Activated CD8-positive, alpha-beta memory T cell treated with anti-CD3 and anti-CD28 coated beads for 48 hours (primary cell): ENCODE results near the gene PTPRN2.
"Not testable (repeated sequence)": the region's sequence is repeated elsewhere in the genome, so short reads cannot be mapped to it uniquely, and the experiment has no call there.

Source experiments
- DNase-seq, 3 experiments: peaks; one replicate each; pipeline ENCODE4 v3.0.0-alpha.2; 2020; ENCODE audit warnings: low read depth in 2 of 3, low spot score in 2 of 3

The PTPRN2 gene

GRCh38 chr7:158203948-158204347, 383.7 kb downstream of the PTPRN2 start:
- DNase-seq = not testable (repeated sequence)

- DNase-seq = no peak
These were observed 393.2 kb downstream of the PTPRN2 start for GRCh38 chr7:158194365-158194900.

- no peak for DNase-seq
These were observed 394.2 kb downstream of the PTPRN2 start for GRCh38 chr7:158193446-158193845.

GRCh38 chr7:158192956-158193355, 394.7 kb downstream of the PTPRN2 start:
- no peak for DNase-seq

GRCh38 chr7:158192184-158192835, 395.3 kb downstream of the PTPRN2 start:
- no peak for DNase-seq

GRCh38 chr7:158191671-158192070, 396.0 kb downstream of the PTPRN2 start:
- DNase-seq = no peak

- no peak for DNase-seq
These were observed 396.9 kb downstream of the PTPRN2 start for GRCh38 chr7:158190756-158191155.

- no peak for DNase-seq
These were observed 398.9 kb downstream of the PTPRN2 start for GRCh38 chr7:158188676-158189075.

- no peak for DNase-seq
These were observed 400.0 kb downstream of the PTPRN2 start for GRCh38 chr7:158187694-158187994.

- no peak for DNase-seq
These were observed 400.5 kb downstream of the PTPRN2 start for GRCh38 chr7:158186864-158187693.

- DNase-seq = no peak
These were observed 401.2 kb downstream of the PTPRN2 start for GRCh38 chr7:158186406-158186805.

- DNase-seq = no peak
These were observed 402.0 kb downstream of the PTPRN2 start for GRCh38 chr7:158185653-158186052.

- no peak for DNase-seq
These were observed 404.2 kb downstream of the PTPRN2 start for GRCh38 chr7:158183431-158183830.

GRCh38 chr7:158176561-158177173, 411.0 kb downstream of the PTPRN2 start:
- no peak for DNase-seq

GRCh38 chr7:158175779-158176178, 411.8 kb downstream of the PTPRN2 start:
- no peak for DNase-seq

GRCh38 chr7:158174947-158175346, 412.7 kb downstream of the PTPRN2 start:
- DNase-seq = no peak

- no peak for DNase-seq
These were observed 420.2 kb downstream of the PTPRN2 start for GRCh38 chr7:158167373-158167772.

GRCh38 chr7:158166386-158167340, 421.0 kb downstream of the PTPRN2 start:
- DNase-seq = no peak

- no peak for DNase-seq
These were observed 421.9 kb downstream of the PTPRN2 start for GRCh38 chr7:158165711-158166110.

GRCh38 chr7:158164101-158165095, 423.2 kb downstream of the PTPRN2 start:
- DNase-seq = no peak
